ENCODE data around the gene INKA1.

- TF ChIP-seq, protein P1, sequence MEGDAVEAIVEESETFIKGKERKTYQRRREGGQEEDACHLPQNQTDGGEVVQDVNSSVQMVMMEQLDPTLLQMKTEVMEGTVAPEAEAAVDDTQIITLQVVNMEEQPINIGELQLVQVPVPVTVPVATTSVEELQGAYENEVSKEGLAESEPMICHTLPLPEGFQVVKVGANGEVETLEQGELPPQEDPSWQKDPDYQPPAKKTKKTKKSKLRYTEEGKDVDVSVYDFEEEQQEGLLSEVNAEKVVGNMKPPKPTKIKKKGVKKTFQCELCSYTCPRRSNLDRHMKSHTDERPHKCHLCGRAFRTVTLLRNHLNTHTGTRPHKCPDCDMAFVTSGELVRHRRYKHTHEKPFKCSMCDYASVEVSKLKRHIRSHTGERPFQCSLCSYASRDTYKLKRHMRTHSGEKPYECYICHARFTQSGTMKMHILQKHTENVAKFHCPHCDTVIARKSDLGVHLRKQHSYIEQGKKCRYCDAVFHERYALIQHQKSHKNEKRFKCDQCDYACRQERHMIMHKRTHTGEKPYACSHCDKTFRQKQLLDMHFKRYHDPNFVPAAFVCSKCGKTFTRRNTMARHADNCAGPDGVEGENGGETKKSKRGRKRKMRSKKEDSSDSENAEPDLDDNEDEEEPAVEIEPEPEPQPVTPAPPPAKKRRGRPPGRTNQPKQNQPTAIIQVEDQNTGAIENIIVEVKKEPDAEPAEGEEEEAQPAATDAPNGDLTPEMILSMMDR (conservative IDR thresholded peaks at IDR 0.05 in 1 of 2, IDR thresholded peaks at IDR 0.05 in 1 of 2; ENCODE audit: low read depth in 1 of 2, low read length in 2 of 2) = no peak
- no peak for TF ChIP-seq EZH2 (IDR thresholded peaks at IDR 0.05; ENCODE audit: low read length, missing control alignments)
Measured at GRCh38 chr3:49805897-49806701, 3.0 kb downstream of the INKA1 start.

All from fibroblast of lung (primary cell).